Immature natural killer cell (primary cell): ENCODE results near the gene TPI1. TPM values are rescaled to one million over a fixed set of nuclear protein-coding genes. Genes with fewer than 3 reads are reported as not detected.

Experiments used
- DNase-seq, 3 donors: peaks; one replicate each; pipeline ENCODE4 v3.0.0; 2022; ENCODE audit warnings: mixed read lengths in 1 of 3
- H3K27ac Mint-ChIP-seq, 6 donors: one replicate each; pipeline ENCODE4 v1.8.0; 2020; ENCODE audit warnings: mixed read lengths in 6 of 6, mild to moderate bottlenecking in 5 of 6, inconsistent platforms in 4 of 6, moderate library complexity in 3 of 6
- H3K27me3 Mint-ChIP-seq, 3 donors: one replicate each; pipeline ENCODE4 v1.8.0; 2020 to 2021; ENCODE audit warnings: low read depth in 3 of 3, mild to moderate bottlenecking in 3 of 3, mixed read lengths in 3 of 3, moderate library complexity in 3 of 3, inconsistent platforms in 1 of 3
- H3K36me3 Mint-ChIP-seq, 3 donors: one replicate each; pipeline ENCODE4 v1.8.0; 2020; ENCODE audit warnings: mixed read lengths in 3 of 3, inconsistent platforms in 2 of 3, mild to moderate bottlenecking in 2 of 3
- H3K4me1 Mint-ChIP-seq, 2 donors: one replicate each; pipeline ENCODE4 v1.8.0; 2020; ENCODE audit warnings: inconsistent platforms in 2 of 2, mild to moderate bottlenecking in 2 of 2, mixed read lengths in 2 of 2, moderate library complexity in 1 of 2
- H3K4me3 Mint-ChIP-seq, 5 donors: one replicate each; pipeline ENCODE4 v1.8.0; 2020; ENCODE audit warnings: mild to moderate bottlenecking in 5 of 5, mixed read lengths in 5 of 5, inconsistent platforms in 3 of 5, moderate library complexity in 3 of 5
- H3K9me3 Mint-ChIP-seq, 6 donors: one replicate each; pipeline ENCODE4 v1.8.0; 2020; ENCODE audit warnings: mild to moderate bottlenecking in 6 of 6, mixed read lengths in 6 of 6, inconsistent platforms in 4 of 6, moderate library complexity in 3 of 6
- polyA plus RNA-seq, 3 donors: library from polyadenylated mRNA; unstranded; fragments of 300-500 nt; fragmentation: Illumina TruSeq; gene quantifications; one replicate each; pipeline ENCODE4 v1.2.3, GENCODE V29; 2021

Gene TPI1
- polyA plus RNA-seq, 3 donors from 2014 or later = 801 to 1,209 (median 811) TPM

- Mint-ChIP-seq H3K36me3 (no peaks in the 10 kb centered on the region), H3K4me1 (peaks cover 7 to 9% of the 10 kb centered on the region in 2 donors), H3K27ac (no peak overlapping the region), H3K4me3 (no peak overlapping the region), H3K9me3 (no peaks in the 10 kb centered on the region), H3K27me3 (peaks cover 9 to 17% (median 14%) of the 10 kb centered on the region in 3 donors)
- DNase-seq = no peak
Measured at GRCh38 chr12:6833189-6833890, 34.0 kb upstream of the TPI1 start.

- Mint-ChIP-seq H3K9me3 (no peaks in the 10 kb centered on the region), H3K27ac (no peak overlapping the region), H3K27me3 (peaks cover 7 to 17% (median 9%) of the 10 kb centered on the region in 3 donors), H3K4me3 (no peak overlapping the region), H3K4me1 (peaks cover 2 to 5% of the 10 kb centered on the region in 2 donors), H3K36me3 (no peaks in the 10 kb centered on the region)
- no peak for DNase-seq
Measured at GRCh38 chr12:6834254-6834653, 33.1 kb upstream of the TPI1 start.

- Mint-ChIP-seq H3K4me3 (no peak overlapping the region), H3K4me1 (peaks cover 0 to 2% of the 10 kb centered on the region in 2 donors), H3K9me3 (no peaks in the 10 kb centered on the region), H3K27ac (no peak overlapping the region), H3K36me3 (no peaks in the 10 kb centered on the region), H3K27me3 (peaks cover 4 to 17% (median 7%) of the 10 kb centered on the region in 3 donors)
- DNase-seq = no peak
Measured at GRCh38 chr12:6834873-6835272, 32.5 kb upstream of the TPI1 start.

DNA sequence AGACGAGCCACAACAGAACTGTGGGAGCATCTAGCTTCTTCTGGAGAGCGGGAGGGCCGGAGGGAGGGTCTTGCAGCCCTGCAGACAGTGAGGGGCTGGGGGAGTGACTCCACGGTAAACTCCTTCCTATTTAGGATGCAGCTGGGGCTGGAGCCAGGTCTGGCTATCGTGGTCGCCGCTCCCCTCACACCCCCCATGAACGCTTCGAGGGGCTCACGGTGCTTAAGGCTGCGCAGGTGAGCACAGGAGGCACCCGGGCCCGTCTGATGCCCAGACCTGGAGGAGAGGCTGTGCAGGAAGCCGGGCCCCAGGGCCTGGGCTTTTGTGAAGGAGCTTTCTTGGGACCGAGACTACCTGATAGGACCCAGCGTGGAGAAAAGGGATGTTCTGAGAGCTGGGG is 30.5 kb upstream of the TPI1 start:
- H3K4me3 Mint-ChIP-seq = peak overlapping the region in 1 of 5 donors; percentile 12
- no peaks in the 10 kb centered on the region for H3K9me3 Mint-ChIP-seq
- H3K27ac Mint-ChIP-seq = no peak overlapping the region
- H3K4me1 Mint-ChIP-seq = peaks cover 0 to 2% of the 10 kb centered on the region in 2 donors
- DNase-seq = no peak
- H3K36me3 Mint-ChIP-seq = no peaks in the 10 kb centered on the region
- peaks cover 0 to 5% (median 5%) of the 10 kb centered on the region in 3 donors for H3K27me3 Mint-ChIP-seq

DNA sequence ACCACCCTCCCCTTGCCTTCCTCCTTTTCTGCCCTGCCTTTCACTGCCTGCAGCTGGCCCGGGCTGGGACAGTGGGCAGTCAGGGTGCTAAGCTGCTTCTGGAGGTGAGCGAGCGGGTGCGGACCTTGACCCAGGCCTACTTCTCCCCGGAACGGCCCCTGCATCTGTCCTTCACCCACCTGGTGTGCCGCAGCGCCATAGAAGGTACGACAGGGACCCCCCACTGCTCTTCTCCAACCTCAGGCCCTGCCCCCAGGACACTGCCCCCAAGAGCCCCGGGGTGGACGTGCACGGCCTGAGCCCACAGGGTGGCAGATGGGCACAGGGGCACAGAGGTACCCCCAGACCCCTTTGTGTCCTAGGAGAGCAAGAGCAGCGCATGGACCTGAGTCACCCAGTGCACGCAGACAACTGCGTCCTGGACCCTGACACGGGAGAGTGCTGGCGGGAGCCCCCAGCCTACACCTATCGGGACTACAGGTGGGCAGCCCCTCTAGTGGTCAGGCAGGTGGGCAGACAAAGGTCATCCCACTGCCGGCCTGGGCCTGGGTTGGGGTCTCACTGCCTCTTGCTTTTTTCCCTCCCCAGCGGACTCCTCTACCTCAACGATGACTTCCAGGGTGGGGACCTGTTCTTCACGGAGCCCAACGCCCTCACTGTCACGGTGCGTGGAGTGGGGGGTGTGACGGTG is 29.8 kb upstream of the TPI1 start:
- no peak for DNase-seq
- Mint-ChIP-seq H3K9me3 (no peaks in the 10 kb centered on the region), H3K4me1 (peaks cover 0 to 2% of the 10 kb centered on the region in 2 donors), H3K27me3 (peaks cover 0 to 5% (median 3%) of the 10 kb centered on the region in 3 donors), H3K4me3 (no peak overlapping the region), H3K27ac (no peak overlapping the region), H3K36me3 (no peaks in the 10 kb centered on the region)

DNA sequence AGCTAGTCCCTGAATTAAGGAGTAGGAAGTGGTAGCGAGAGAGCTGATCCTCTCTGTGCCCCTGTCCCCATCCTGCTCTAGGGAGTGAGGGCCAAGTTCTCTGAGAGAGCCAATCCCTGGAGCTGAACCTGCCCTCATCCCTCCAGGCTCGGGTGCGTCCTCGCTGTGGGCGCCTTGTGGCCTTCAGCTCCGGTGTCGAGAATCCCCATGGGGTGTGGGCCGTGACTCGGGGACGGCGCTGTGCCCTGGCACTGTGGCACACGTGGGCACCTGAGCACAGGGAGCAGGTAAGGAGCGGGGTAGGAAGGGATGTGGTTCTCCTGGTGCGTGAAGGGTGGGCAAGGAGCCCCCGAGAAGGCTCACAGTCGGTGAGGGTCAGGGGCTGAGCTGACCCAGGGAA is 28.5 kb upstream of the TPI1 start:
- no peaks in the 10 kb centered on the region for H3K9me3 Mint-ChIP-seq
- no peak for DNase-seq
- peaks cover 0 to 2% of the 10 kb centered on the region in 2 donors for H3K4me1 Mint-ChIP-seq
- H3K27me3 Mint-ChIP-seq = peaks cover 0 to 5% (median 3%) of the 10 kb centered on the region in 3 donors
- H3K36me3 Mint-ChIP-seq = no peaks in the 10 kb centered on the region
- H3K27ac Mint-ChIP-seq = no peak overlapping the region
- H3K4me3 Mint-ChIP-seq = no peak overlapping the region

- Mint-ChIP-seq H3K4me3 (no peak overlapping the region), H3K4me1 (peaks cover 0 to 2% of the 10 kb centered on the region in 2 donors), H3K9me3 (no peaks in the 10 kb centered on the region), H3K36me3 (no peaks in the 10 kb centered on the region), H3K27ac (no peak overlapping the region), H3K27me3 (peaks cover 0 to 3% (median 1%) of the 10 kb centered on the region in 3 donors)
- DNase-seq = no peak
Measured at GRCh38 chr12:6839482-6840201, 27.7 kb upstream of the TPI1 start.

DNA sequence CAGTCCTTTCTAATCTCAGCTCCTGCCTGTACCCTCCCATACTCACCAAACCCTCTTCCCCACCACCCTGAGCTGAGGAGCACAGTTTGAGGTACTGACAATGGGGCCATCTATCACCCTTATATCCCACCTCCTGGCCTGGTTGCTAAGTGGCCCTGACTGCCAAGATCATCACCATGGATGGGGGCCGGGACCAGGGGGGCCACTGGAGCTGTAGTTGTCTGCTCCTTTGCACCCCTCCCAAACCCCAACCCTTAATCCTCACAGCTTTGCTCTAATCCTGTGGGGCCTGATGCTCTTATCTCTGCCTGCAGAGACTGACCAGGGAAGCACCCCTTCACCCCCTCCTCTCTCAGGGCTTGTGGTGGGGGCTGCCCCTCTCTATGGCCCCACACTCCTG is 27.0 kb upstream of the TPI1 start:
- Mint-ChIP-seq H3K4me3 (no peak overlapping the region), H3K9me3 (no peaks in the 10 kb centered on the region), H3K27me3 (peaks cover 0 to 3% (median 0%) of the 10 kb centered on the region in 3 donors), H3K36me3 (no peaks in the 10 kb centered on the region), H3K4me1 (peaks cover 0 to 2% of the 10 kb centered on the region in 2 donors), H3K27ac (no peak overlapping the region)
- DNase-seq = no peak

DNA sequence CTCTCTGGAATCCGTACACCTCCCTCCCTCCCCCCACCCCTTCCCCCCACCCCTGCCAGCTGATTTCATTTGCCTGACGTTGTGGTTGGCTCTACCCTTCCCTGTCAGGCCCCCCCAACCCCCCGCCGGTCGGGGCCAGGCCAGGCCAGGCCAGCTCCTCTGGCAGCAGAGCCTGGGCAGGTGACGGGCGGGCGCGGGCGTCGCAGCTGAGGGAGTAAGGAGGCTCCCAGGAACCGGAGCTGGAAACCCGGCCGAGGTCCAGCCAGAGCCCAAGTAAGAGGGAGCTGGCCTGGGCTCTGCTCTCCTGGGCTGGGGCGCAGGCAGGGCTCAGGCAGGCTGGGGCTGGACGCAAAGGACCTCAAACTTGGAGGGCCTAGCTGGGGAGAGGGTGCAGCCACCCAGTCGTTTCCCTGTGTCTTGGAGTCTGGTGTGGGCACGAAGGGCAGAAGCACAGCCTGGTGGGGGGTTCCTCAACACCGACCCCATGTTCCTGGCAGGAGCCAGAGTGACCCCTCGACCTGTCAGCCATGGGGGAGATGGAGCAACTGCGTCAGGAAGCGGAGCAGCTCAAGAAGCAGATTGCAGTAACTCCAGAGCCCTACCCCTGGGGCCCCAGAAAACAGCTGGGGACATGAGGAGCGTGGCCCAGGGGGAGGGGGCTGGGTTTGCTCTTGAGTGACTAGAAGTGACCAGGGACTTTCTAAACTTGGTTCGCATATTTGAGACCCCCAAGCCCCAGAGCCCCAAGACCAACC is 26.4 kb upstream of the TPI1 start, which contains the start of gene GNB3:
GNB3 (plus strand) TSS at position 165 of the 755 bp plus-strand sequence; CDS start at position 528, 363 bp downstream.
- H3K4me3 Mint-ChIP-seq = no peak within 1 kb of the TSS
- peaks cover 0 to 3% (median 0%) of the 10 kb centered on the region in 3 donors for H3K27me3 Mint-ChIP-seq
- no peaks in the 10 kb centered on the region for H3K36me3 Mint-ChIP-seq
- no peak within 1 kb of the TSS for H3K27ac Mint-ChIP-seq
- H3K4me1 Mint-ChIP-seq = no peaks in the 10 kb centered on the region
- DNase-seq = no peak
- H3K9me3 Mint-ChIP-seq = no peaks in the 10 kb centered on the region

DNA sequence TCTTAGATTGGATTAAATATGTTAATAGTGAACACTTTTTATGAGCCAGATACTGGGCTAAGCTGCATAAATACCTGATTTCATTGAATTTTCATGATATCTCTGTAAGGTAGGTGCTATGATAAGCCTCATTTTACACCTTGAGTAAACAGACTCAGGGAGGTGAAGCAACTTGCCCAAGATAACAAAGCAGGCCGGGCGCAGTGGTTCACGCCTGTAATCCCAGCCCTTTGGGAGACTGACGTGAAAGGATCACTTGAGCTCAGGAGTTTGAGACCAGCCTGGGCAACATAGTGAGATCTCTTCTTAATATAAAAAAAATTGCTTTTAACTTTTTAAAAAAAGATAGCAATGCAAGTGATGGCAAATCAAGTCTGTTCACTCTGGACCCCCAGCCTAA is 25.3 kb upstream of the TPI1 start:
- Mint-ChIP-seq H3K4me1 (no peaks in the 10 kb centered on the region), H3K9me3 (no peaks in the 10 kb centered on the region), H3K27ac (no peak overlapping the region), H3K36me3 (no peaks in the 10 kb centered on the region), H3K27me3 (peaks cover 0 to 3% (median 0%) of the 10 kb centered on the region in 3 donors), H3K4me3 (no peak overlapping the region)
- no peak for DNase-seq

- Mint-ChIP-seq H3K27ac (no peak overlapping the region), H3K27me3 (peaks cover 0 to under 1% (median 0%) of the 10 kb centered on the region in 3 donors), H3K36me3 (no peaks in the 10 kb centered on the region), H3K4me1 (no peaks in the 10 kb centered on the region), H3K9me3 (no peaks in the 10 kb centered on the region), H3K4me3 (no peak overlapping the region)
- DNase-seq = no peak
Measured at GRCh38 chr12:6843118-6843902, 24.0 kb upstream of the TPI1 start.

DNA sequence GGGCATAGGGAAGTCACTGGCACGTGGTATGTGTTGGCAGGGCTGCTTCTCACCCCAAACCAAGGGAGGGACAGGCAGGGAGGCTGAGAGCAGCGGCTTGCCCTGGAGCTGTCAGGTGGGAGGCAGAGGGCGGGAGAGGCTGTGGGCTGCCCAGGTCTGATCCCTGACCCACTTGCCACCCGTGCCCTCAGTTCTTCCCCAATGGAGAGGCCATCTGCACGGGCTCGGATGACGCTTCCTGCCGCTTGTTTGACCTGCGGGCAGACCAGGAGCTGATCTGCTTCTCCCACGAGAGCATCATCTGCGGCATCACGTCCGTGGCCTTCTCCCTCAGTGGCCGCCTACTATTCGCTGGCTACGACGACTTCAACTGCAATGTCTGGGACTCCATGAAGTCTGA is 21.9 kb upstream of the TPI1 start:
- Mint-ChIP-seq H3K9me3 (no peaks in the 10 kb centered on the region), H3K4me3 (no peak overlapping the region), H3K27ac (no peak overlapping the region), H3K36me3 (no peaks in the 10 kb centered on the region), H3K4me1 (no peaks in the 10 kb centered on the region), H3K27me3 (peaks cover 0 to 5% (median under 1%) of the 10 kb centered on the region in 3 donors)
- no peak for DNase-seq
